HG03439 (cell line): ENCODE measurements around the gene CNTRL.
"Not testable (repeated sequence)": the region's sequence is repeated elsewhere in the genome, so short reads cannot be mapped to it uniquely, and the experiment has no call there.

Experiments used
- ATAC-seq: cut with Tn5 transposase; IDR thresholded peaks from one replicate; pipeline ENCODE4 v1.9.1; 2021; ENCODE audit warnings: mild to moderate bottlenecking, moderate library complexity; ENCODE audit not compliant: unreplicated experiment

The CNTRL gene

DNA sequence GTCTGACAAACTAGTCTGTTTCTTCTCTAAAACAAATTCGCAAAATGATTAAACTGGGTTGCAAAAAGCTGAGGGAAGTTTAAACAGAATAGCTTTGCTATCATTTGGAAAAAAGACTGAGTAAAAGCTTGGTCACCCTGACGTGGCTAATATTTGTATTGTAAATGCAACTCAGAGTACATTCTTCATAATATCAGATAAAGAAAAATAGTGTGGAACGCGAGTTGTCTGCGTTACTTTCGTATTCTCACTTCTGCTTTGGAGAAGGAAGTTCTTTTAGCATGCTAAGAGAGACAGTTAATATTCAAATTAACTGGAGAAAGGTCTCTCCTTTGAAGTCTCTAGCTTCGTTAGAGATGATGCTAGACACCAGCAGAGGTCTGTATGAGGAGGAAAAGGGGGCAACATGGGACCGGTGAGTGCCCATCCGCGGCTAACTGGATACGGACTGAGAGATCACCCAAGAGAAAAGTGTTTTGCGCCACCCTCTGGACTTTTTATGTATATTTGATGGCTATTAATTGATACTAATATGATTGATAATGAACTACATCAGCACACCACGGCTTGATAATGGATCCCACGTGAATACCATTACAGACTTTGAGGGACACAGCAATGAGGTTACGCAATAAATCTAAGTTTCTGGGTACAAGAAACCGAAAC is 2.9 kb upstream of the CNTRL start:
- ATAC-seq = no peak

DNA sequence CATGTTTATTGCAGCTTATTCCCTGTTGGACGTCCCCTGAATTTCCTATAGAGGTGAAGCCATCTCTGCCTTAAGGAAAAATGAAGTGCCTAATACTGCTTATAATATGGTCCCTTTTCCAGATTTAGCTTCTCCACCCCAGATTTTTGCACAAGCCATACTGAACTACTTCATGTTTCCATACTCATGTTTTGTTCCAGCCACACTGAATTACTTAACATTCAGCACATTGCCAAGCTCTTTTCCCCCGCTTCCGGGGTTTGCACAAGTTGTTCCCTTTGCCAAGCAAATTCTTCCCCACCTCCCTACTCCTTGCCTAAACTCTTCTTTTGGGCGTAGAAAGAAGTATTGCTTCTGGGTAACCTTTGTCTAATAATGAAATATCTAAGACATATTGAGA is 1.7 kb upstream of the CNTRL start:
- ATAC-seq = no peak

DNA sequence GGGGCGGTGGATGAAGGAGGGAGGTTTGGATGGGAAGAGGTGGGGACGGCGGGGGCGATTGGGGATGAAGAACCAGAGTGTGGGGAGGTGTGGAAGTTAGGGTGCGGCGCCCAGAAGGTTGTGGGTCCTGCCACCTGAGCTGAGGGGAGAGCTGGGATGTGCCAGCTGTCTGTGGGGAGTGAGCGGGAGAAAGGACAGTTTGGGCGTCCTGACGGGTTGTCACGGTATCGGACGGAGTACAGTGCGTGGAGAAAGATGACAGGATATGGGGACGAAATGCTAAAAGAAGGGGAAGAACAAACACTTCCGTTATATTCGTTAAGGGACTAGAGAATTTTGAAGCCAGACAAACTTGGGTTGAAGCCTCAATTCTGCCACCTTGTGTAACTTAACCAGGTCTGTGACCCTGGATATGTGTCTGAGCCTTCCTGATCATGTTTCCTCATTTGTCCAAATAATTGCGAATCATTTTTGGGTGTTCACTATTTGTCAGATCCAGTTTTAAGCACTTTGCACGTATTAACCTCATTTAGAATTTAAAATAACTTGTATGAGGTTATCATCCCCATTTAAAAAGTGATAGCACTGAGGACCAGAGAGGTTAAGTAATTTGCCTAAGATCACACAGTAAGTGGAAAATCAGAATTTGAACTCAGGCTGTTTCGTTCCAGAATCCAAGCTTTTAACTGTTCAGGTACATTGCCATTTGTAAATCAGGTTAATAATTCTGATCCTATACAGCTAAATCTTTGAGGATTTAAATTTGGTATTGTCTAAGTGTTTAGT is 689 bp downstream of the CNTRL start:
- ATAC-seq = no peak

DNA sequence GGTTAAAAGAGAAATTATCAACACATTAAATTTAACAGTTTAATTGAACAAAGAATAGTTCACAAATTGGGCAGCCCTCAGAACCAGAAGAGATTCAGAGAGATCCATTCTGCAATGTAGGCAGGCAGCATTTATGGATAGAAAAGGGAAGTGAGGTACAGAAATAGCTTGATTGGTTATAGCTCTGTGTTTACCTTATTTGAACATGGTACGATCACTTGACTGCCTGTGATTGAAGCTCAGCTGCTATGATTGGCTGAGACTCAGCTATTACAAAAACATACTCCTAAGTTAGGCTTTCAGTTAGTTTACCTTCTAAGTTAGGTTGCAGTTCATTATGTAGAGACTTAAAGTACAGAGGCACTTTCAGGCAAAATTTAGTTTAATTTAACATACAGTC is 7.3 kb downstream of the CNTRL start:
- no peak for ATAC-seq

DNA sequence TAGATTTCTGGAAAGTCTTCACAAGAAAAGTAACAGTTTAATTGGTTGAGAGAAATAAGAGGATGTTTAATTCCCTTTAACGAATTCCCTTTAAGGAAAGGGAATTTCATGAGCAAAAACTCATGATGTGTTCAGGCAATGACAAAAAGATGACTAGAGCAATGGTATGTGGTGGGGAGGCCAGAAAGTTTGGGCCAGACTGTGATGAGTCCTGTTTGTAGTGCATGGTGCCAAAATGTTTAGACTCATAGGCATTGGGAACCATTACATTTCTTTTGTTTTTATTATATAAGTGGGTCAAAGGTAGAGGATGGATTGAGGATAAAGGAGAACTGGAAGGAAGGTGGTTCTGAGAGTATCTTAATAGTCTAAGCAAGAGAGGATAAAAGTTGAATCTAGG is 10.9 kb downstream of the CNTRL start:
- no peak for ATAC-seq

DNA sequence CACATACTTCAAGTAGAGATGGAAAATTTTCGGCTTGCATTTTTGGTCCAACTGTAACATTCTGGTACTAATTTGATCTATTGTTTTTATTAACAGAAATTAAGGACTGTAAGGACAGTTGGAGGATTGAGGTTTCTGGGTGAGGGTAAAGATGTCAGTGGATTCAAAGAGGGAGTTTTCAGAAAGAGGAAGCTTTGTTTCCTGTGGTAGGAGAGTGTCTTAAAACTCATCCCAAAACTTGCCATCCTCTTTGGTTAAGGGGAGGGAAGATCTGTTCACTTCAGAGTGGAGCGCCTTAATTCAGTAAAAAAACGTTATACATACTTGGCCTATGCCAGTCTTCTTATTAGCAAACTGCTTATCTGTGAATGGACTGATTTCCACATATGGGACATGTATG is 13.8 kb downstream of the CNTRL start:
- no peak for ATAC-seq

DNA sequence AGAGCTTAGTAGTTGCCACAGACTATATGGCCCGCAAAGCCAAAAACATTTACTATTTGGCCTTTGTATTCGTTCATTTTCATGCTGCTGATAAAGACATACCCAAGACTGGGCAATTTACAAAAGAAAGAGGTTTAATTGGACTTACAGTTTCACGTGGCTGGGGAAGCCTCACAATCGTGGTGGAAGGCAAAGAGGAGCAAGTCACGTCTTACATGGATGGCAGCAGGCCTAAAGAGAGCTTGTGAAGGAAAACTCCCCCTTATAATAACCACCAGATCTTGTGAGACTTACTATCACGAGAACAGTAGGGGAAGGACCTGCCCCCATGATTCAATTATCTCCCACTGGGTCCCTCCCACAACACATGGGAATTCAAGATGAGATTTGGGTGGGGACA is 16.0 kb downstream of the CNTRL start:
- ATAC-seq = not testable (repeated sequence)

DNA sequence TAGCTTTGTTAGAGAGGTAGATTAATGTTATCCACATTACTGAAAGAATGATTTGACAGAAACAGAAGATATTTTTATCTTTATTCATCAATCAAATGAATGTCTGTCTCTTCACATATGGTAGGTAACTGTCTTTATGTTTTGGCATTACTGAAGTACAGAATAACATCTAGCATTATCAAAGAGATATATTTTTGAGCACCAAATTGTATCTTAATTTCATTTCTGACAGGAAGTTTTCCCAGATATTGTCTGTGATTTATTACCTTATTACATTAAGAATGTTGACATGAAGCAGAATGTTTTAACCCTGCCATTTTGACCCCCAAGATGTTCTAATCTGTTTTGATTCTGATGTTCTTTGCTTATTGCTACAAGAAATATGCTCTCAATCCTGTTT is 20.3 kb downstream of the CNTRL start:
- no peak for ATAC-seq

DNA sequence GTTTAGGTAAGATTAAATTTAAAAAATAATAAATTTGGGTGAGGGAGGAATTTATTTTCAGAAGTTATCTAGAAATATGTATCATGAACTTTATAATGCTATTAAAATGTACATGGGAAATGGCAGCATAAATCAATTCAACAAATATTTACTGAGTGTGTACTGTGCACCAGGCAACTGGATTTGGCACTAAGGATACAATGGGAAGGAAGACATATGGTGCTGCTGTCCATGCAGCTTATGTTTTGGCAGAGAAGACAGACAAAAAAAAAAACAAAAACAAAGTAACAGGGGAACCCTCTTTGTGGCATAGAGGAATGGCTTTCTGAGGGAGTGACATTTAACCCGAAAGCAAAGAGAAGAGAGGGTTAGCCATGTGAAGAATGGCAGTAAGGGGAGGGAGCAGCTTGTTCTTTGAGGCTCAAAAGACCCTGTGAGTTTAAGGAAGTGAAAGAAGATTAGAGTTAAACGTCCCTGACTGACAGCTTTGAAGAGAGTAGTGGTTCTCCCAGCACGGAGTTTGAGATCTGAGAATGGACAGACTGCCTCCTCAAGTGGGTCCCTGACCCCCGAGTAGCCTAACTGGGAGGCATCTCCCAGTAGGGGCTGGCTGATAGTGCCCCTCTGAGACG is 23.9 kb downstream of the CNTRL start:
- no peak for ATAC-seq

DNA sequence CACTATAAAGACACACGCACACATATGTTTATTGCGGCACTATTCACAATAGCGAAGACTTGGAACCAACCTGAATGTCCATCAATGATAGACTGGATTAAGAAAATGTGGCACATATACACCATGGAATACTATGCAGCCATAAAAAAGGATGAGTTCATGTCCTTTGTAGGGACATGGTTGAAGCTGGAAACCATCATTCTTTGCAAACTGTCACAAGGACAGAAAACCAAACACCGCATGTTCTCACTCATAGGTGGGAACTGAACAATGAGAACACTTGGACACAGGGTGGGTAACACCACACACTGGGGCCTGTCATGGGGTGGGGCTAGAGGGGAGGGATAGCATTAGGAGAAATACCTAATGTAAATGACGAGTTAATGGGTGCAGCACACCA is 29.3 kb downstream of the CNTRL start:
- not testable (repeated sequence) for ATAC-seq

DNA sequence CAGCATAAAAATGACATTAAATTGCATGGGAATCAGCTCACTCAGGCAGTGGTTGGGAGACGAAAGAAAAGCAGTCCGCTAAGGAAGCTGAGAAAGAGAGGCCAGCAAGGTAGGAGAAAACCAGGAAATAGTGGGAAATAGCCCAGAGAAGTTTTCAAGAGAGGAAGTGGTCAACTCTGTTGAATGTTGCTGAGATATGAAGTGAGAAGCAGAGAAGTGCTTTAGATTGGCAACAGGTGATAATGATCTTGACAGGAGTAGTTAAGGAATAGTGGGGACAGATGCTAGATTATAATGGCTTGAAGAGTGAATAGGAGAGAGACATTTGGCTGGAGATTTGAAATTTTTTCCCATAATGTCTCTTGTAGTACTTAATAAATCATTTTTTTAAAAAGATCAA is 30.8 kb downstream of the CNTRL start:
- ATAC-seq = no peak

DNA sequence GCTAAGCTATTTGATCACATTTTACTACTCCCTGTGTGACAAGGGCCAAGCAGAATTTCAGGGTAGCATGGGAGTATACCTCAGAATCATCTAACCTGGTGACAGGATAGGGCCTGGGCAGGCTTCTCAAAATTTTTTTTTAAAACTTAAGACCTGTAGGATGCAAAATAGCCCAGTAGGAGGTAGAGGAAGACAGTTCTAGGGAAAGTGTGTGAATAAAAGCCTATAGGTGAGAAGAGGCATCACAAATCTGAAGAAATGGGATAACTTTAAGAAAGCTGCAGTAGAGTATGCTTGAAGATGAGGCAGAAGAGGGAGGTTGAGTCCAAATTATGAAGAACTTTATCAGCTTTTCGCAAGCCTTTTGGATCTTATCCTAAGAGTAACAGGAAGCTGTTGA is 32.3 kb downstream of the CNTRL start:
- no peak for ATAC-seq

DNA sequence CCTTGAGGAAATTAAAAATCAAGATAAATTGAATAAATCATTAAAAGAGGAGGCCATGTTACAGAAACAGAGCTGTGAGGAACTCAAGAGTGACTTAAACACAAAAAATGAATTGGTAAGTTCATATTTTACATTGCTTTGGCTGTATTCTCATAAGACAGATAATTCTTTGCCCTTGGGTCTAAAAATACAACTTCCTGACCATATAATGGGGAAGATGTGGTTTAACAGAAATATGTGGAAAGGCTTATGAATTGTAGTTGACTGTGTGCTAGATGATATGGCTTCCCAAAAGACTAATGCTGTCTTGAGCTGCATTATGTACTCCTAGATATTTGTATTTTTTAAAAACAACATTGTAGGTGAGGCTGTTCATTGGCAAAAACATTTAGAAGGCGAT is 33.1 kb downstream of the CNTRL start:
- ATAC-seq = no peak

DNA sequence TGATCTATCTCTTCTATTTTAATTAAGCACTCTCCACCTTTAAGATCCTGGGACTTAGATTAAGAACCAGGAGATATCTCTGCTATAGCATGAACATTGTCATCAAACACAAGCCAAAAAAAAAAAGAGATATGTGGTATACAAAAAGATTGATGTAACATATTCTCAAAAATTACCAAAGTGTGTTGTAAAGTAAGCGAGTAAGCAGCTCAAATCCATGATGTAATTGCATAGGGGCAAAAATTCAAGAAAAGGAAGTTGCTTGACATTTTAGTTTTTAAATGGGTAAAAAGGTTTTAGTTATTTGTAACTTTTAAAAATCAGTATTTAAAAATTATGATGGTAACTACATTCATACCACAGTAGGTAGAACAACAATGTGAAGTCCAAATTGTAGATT is 40.7 kb downstream of the CNTRL start:
- ATAC-seq = no peak

DNA sequence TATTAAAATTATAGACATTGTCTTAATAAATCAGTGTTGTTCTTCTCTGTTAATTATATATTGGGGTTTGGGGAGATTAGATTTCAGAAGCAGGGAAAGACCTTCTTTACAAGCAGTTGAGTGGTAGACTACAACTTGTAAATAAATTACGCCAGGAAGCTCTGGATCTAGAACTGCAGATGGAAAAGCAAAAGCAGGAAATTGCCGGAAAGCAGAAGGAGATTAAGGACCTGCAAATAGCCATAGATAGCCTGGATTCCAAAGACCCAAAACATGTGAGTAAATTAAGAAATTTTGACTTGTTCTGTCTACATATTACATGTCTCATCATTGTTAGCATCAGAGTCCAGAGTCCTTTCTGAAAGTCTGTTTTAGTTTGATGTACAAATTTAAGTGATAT is 43.5 kb downstream of the CNTRL start:
- no peak for ATAC-seq

DNA sequence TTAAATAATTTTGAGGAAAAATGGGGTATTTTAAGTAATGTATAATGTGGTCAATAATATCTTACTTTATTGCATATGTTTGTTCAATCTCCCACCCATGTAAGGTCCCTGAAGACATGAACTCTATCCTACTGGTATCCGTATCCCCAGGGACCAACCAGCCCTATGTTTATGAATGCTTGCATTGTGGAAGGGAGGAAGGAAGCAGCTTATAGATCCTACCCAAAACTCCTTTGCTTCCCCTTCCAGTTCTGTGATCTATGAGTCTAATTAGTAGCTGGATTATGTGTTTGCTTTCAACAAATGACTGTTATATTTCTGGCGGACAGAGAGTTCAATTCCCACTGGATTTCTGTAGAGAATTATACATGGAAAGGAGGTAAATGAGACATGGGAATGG is 45.6 kb downstream of the CNTRL start:
- ATAC-seq = no peak

DNA sequence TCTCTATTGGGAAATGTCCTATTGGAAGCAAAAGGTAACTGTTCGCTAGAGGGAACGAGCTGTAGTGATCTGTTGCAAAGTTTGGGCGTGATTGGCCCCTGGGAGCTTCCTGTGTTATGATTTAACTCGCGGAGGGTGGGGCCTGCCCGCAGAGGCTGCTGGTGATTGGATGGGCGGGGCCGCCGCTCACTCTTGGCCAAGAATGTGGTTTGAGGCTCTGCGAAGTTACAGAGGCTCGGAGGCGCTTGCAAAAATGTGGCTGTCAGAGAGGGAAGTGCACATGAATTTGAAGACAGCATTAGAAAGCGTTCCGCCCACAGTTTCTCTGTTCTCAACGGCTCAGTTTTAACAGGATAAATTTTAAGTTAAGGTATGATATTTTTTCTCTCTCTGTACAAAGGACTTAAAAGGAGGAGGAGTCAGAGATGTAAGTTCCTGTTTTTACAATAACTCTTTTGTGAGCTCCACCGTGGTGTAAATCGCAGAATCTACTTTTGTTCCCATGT is 46.9 kb downstream of the CNTRL start:
- peak; percentile 96 for ATAC-seq

DNA sequence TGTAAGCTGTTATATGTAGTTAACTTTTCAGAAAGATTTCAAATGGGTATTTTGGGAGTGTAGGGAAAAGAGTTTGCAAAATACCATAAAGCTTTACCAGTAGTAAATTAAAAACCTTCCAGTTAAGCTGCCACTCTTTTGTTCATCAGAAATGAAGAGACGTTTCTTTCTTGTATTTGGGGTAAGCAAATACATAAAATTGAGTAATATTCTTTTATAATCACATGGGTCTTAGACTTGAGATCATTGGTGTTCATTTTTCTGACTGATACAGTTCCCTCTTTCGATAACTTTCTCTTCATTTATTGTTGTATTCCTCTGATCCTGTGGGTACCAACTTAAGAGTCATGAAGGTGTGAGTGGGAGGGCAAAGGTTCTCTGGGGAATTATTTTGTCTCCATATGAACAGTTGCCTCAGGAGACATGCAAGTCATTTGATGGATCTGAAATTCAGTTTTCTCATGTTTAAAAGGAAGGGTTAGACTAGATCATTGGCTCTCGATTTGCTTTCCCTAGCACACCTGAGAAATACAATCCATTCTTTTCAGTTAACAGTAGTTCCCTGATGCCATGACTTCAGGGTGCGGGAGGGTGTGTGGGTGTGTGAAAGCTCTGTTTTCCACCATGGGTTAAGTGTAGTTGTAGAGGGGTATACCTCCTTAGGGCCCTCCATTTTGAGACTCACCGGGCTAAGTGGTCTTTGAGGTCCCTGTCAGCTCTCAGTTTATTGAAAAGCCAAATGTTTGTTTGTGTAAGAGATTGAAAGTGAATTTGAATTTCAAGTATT is 47.7 kb downstream of the CNTRL start:
- ATAC-seq = no peak

DNA sequence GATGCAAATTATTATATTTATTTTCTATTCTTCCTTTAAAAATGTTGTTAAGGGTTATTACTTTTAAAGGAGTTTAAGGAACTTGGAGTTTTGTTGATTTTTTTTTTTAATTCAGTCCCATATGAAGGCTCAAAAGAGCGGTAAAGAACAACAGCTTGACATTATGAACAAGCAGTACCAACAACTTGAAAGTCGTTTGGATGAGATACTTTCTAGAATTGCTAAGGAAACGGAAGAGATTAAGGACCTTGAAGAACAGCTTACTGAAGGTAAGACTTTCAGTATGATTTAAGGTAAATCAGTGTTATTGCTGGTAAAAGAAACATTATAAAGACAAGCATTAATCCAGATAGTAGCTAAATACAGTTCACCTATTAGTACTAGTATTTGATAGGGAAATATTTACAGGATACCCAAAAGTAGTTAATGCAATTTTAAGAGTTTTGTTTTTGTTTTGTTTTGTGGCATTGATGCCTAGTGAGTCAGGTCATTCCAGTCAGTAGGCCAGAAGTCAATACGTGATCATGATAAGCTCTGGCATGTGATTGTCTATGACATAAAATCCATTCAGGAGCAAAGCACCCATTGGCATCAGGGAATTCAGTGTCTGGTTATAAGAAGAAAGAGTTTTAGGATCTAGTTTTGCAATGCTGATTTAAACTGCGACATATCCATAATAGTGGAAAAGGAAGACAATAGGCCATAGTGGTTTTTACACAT is 49.2 kb downstream of the CNTRL start:
- ATAC-seq = no peak

DNA sequence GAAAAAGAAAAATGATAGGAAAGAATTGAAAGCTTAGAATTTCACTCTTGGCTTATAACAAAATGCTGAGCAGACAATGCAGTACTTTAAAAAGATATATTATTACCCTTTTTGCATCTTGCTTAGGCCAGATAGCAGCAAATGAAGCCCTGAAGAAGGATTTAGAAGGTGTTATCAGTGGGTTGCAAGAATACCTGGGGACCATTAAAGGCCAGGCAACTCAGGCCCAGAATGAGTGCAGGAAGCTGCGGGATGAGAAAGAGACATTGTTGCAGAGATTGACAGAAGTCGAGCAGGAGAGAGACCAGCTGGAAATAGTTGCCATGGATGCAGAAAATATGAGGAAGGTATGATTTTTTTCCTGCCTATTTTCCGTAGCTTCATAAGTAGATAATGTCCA is 50.8 kb downstream of the CNTRL start:
- no peak for ATAC-seq

DNA sequence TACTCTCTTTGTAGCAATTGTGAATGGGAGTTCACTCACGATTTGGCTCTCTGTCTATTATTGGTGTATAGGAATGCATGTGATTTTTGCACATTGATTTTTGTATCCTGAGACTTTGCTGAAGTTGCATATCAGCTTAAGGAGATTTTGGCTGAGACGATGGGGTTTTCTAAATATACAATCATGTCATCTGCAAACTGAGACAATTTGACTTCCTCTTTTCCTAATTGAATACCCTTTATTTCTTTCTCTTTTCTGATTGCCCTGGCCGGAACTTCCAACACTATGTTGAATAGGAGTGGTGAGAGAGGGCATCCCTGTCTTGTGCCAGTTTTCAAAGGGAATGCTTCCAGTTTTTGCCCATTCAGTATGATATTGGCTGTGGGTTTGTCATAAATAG is 54.6 kb downstream of the CNTRL start:
- not testable (repeated sequence) for ATAC-seq
